HG03469 (cell line): ENCODE measurements around the gene EPS8.

Experiments used
- ATAC-seq: cut with Tn5 transposase; IDR thresholded peaks from one replicate; pipeline ENCODE4 v1.9.1; 2021; ENCODE audit warnings: mild to moderate bottlenecking, moderate library complexity, moderate number of reproducible peaks; ENCODE audit not compliant: unreplicated experiment

The EPS8 gene

GRCh38 chr12:15662303-15662980 is 126.7 kb downstream of the EPS8 start:
- no peak for ATAC-seq

GRCh38 chr12:15651371-15651770 is 137.8 kb downstream of the EPS8 start:
- no peak for ATAC-seq

- ATAC-seq, result no peak
Observed at GRCh38 chr12:15650399-15651128, 138.6 kb downstream of the EPS8 start.

GRCh38 chr12:15649347-15649746 is 139.8 kb downstream of the EPS8 start:
- no peak for ATAC-seq

- ATAC-seq, result no peak
Observed at GRCh38 chr12:15648558-15648957, 140.6 kb downstream of the EPS8 start.

GRCh38 chr12:15646581-15646980 is 142.6 kb downstream of the EPS8 start:
- ATAC-seq, result no peak

GRCh38 chr12:15644700-15645099 is 144.5 kb downstream of the EPS8 start:
- no peak for ATAC-seq

GRCh38 chr12:15638231-15638630 is 151.0 kb downstream of the EPS8 start:
- no peak for ATAC-seq

- no peak for ATAC-seq
Observed at GRCh38 chr12:15636060-15636890, 152.9 kb downstream of the EPS8 start.

- no peak for ATAC-seq
Observed at GRCh38 chr12:15634010-15634683, 155.0 kb downstream of the EPS8 start.

- ATAC-seq, result no peak
Observed at GRCh38 chr12:15633201-15633600, 156.0 kb downstream of the EPS8 start.

GRCh38 chr12:15632708-15633107 is 156.5 kb downstream of the EPS8 start:
- no peak for ATAC-seq

- ATAC-seq, result no peak
Observed at GRCh38 chr12:15631007-15631715, 158.0 kb downstream of the EPS8 start.

- no peak for ATAC-seq
Observed at GRCh38 chr12:15629761-15630160, 159.4 kb downstream of the EPS8 start.

- no peak for ATAC-seq
Observed at GRCh38 chr12:15629108-15629507, 160.1 kb downstream of the EPS8 start.

- no peak for ATAC-seq
Observed at GRCh38 chr12:15627995-15628945, 160.9 kb downstream of the EPS8 start.

GRCh38 chr12:15625075-15625474 is 164.1 kb downstream of the EPS8 start:
- ATAC-seq, result no peak

GRCh38 chr12:15620741-15621539 is 168.2 kb downstream of the EPS8 start:
- ATAC-seq, result no peak
